ENCODE measurements around the gene LMBRD1.

DNA sequence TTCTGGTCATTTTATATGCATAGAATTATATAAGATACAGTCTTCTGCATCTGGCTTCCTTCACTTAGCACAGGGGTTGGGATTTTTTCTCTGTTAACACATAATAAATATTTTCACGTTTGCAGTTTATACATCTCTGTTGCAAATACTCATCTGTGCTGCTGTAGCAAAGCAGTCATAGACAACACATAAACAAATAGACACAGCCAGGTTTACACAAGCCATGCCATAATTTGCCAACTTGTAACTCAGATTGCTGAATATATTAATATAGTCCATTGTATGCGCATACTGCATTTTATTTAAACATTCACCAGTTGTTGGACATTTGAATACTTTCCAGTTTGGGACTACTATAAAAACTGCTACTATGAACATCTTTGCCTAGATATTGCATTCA, 35.0 kb downstream of the LMBRD1 start:
- TF ChIP-seq, protein P1, sequence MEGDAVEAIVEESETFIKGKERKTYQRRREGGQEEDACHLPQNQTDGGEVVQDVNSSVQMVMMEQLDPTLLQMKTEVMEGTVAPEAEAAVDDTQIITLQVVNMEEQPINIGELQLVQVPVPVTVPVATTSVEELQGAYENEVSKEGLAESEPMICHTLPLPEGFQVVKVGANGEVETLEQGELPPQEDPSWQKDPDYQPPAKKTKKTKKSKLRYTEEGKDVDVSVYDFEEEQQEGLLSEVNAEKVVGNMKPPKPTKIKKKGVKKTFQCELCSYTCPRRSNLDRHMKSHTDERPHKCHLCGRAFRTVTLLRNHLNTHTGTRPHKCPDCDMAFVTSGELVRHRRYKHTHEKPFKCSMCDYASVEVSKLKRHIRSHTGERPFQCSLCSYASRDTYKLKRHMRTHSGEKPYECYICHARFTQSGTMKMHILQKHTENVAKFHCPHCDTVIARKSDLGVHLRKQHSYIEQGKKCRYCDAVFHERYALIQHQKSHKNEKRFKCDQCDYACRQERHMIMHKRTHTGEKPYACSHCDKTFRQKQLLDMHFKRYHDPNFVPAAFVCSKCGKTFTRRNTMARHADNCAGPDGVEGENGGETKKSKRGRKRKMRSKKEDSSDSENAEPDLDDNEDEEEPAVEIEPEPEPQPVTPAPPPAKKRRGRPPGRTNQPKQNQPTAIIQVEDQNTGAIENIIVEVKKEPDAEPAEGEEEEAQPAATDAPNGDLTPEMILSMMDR (IDR thresholded peaks at IDR 0.05; ENCODE audit: low read depth, low read length, poor library complexity, severe bottlenecking) = no peak
- TF ChIP-seq EZH2phosphoT487 (IDR thresholded peaks at IDR 0.05; ENCODE audit: borderline replicate concordance, low read length) = no peak

All from DOHH2 (cell line).